Breast epithelium (tissue), 4 donors: ENCODE measurements around the gene RAB29. TPM values are rescaled to one million over a fixed set of nuclear protein-coding genes. Genes with fewer than 3 reads are reported as not detected.

Experiments
- DNase-seq, 2 donors: peaks; one replicate each; pipeline ENCODE4 v3.0.0-alpha.2; 2019; ENCODE audit warnings: low spot score in 2 of 2
- H3K27ac ChIP-seq, 2 donors: fragments of 200-600 bp; sonication (generic) in 1 of 2; one replicate each; pipeline ENCODE4 v1.5.1; 2016 to 2019; ENCODE audit warnings: mild to moderate bottlenecking in 1 of 2
- H3K27me3 ChIP-seq, 2 donors: fragments of 200-600 bp; sonication (generic) in 1 of 2; one replicate each; pipeline versions ENCODE4 v1.5.1 to v1.6.0; 2017 to 2019; ENCODE audit warnings: control low read depth in 1 of 2, mild to moderate bottlenecking in 1 of 2
- H3K36me3 ChIP-seq: fragments of 200-600 bp; one replicate; pipeline ENCODE4 v1.5.1; 2019
- H3K4me1 ChIP-seq, 2 donors: fragments of 200-600 bp; sonication (generic); one replicate each; pipeline ENCODE4 v1.5.1; 2016 to 2019; ENCODE audit warnings: control low read depth in 1 of 2
- H3K4me3 ChIP-seq, 3 donors: fragments of 200-600 bp; sonication (generic); 1 replicate in 2 of 3; 2 replicates in 1 of 3; pipeline ENCODE4 v1.5.1; 2016 to 2019; ENCODE audit warnings: mild to moderate bottlenecking in 3 of 3, moderate library complexity in 2 of 3
- H3K9me3 ChIP-seq, 2 donors: fragments of 200-600 bp; sonication (generic) in 1 of 2; one replicate each; pipeline ENCODE4 v1.5.1; 2016 to 2019; ENCODE audit warnings: control low read depth in 1 of 2
- POLR2A ChIP-seq: fragments of 450-650 bp; IDR thresholded peaks from one replicate; pipeline ENCODE4 v1.6.1; 2016; ENCODE audit warnings: antibody characterized with exemption, mild to moderate bottlenecking, moderate library complexity
- POLR2AphosphoS5 ChIP-seq, 3 donors: sonication (generic); formaldehyde crosslinking; IDR thresholded peaks; one replicate each; pipeline ENCODE4 v1.6.1; 2017; ENCODE audit warnings: antibody characterized with exemption in 3 of 3
- intact Hi-C: fragments of 100-400 bp; cut with DNase I; formaldehyde crosslinking; loops from one replicate; pipeline ENCODE4 v1.15.1; 2023; ENCODE audit warnings: low total_unique reads
- total RNA-seq, 3 donors: library from RNA; depleted of rRNA; stranded (reverse); fragments of >200 nt; gene quantifications; one replicate each; pipeline ENCODE4 v1.1.0, GENCODE V29; 2016
- TF ChIP-seq, protein P1 (sequence below), 3 donors: fragments of 450-650 bp; IDR thresholded peaks; one replicate each; pipeline ENCODE4 v1.5.1; 2016 to 2017; ENCODE audit warnings: antibody characterized with exemption in 3 of 3, mild to moderate bottlenecking in 3 of 3, moderate library complexity in 3 of 3

The RAB29 gene
- total RNA-seq, 3 donors from 2014 or later, result 22.4 to 30.3 (median 23.9) TPM

DNA sequence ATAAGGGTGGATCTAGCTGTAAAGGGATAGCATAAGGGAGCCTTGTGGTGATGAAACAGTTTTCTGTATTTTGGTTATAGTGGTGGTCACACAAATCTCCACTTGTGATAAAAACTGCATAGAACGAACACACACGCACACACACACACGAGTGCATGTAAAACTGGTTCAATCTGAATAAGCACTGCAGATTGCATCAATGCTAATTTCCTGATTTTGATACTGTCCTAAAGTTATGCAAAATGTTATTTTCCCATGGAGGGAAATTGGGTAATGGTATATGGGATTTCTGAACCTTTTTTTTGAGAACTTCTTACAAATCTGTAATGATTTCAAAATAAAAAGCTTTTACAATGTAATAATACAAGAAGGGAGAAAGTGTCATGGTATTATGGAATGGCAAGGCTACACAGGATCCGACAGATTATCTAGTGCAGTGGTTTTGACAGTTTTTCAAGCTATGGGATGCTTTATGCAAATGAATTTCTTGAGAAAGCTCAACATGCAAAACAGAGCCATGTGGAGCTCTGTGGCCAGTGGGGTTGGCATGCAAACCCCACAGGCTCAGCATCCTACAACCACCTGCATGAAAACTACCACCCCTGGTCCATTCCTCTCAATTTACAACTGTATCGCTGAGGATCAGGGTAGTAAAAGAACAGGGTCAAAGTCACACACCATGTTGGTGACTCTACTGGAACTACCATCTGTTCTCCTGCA lies 18.9 kb upstream of the RAB29 start:
- Histone ChIP-seq H3K27ac (no peak overlapping the region), H3K36me3 (no peaks in the 10 kb centered on the region), H3K9me3 (no peaks in the 10 kb centered on the region), H3K4me3 (no peak overlapping the region), H3K4me1 (no peaks in the 10 kb centered on the region), H3K27me3 (no peaks in the 10 kb centered on the region)
- intact Hi-C loops, result loop anchor here (10.0 kb wide), 1 partner anchor 181 kb away; no protein-coding TSS in a partner anchor
- TF ChIP-seq, protein P1, sequence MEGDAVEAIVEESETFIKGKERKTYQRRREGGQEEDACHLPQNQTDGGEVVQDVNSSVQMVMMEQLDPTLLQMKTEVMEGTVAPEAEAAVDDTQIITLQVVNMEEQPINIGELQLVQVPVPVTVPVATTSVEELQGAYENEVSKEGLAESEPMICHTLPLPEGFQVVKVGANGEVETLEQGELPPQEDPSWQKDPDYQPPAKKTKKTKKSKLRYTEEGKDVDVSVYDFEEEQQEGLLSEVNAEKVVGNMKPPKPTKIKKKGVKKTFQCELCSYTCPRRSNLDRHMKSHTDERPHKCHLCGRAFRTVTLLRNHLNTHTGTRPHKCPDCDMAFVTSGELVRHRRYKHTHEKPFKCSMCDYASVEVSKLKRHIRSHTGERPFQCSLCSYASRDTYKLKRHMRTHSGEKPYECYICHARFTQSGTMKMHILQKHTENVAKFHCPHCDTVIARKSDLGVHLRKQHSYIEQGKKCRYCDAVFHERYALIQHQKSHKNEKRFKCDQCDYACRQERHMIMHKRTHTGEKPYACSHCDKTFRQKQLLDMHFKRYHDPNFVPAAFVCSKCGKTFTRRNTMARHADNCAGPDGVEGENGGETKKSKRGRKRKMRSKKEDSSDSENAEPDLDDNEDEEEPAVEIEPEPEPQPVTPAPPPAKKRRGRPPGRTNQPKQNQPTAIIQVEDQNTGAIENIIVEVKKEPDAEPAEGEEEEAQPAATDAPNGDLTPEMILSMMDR (IDR thresholded peaks at IDR 0.05), result no peak
- TF ChIP-seq POLR2A, result no peak
- TF ChIP-seq POLR2AphosphoS5 (IDR thresholded peaks at IDR 0.05), result no peak
- DNase-seq, result no peak

DNA sequence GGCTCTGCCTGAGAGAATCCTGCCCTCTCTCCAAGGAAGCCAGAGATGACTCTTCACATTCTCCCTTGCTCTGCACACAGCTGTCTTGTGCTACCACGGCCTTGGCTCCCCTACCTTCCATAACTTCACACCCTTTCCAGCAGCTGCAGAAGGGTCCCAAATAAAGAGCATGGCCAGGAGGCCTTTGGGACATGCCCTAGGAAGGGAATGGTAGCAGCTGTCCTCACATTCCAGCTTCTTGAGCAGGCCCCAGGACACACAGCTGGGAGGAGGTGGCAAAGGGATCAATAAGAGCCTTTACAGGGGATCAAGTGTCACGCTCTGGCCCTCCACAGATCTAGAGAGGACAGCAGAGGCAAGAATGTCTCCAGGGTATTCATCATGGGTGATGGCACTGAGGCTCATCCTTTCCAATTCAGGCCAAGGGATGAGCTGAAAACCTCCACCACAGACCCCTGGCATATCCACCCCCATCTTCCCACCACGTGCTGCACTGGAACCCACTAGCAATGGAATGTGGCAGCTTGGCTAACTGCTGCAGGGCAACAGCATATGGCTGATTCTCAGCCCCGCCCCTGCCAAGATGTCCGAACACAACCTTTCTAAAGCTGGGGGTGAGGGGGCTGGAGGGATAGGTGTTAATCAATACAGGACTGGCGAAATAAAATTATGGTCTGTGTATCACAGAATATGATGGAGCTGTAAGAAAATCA lies 17.8 kb upstream of the RAB29 start:
- H3K4me1 ChIP-seq, result no peaks in the 10 kb centered on the region
- H3K27ac ChIP-seq, result no peak overlapping the region
- TF ChIP-seq POLR2AphosphoS5 (IDR thresholded peaks at IDR 0.05) (no peak), POLR2A (no peak)
- TF ChIP-seq, protein P1 (IDR thresholded peaks at IDR 0.05), result no peak
- H3K36me3 ChIP-seq, result no peaks in the 10 kb centered on the region
- DNase-seq, result no peak
- no peak overlapping the region for H3K4me3 ChIP-seq
- intact Hi-C loops, result loop anchor here (10.0 kb wide), 1 partner anchor 182 kb away; no protein-coding TSS in a partner anchor
- no peaks in the 10 kb centered on the region for H3K9me3 ChIP-seq
- no peaks in the 10 kb centered on the region for H3K27me3 ChIP-seq

DNA sequence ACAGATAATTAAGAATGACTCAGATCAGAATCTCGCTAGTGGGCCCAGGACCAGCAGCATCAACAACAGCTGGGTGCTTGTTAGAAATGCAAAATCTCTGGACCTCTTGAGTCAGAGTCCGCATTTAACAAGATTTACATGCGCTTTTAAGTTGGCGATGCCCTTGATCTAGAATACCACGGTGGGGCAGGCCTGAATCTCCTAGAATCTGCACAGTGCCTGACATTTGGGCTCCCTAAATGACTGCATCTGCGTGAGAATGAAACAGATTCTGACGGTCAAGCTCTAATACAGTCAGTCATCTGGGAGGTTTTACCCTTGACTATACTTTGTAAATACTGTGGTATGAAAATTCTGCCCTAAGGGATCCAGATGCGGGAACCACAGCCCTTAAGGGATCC lies 17.2 kb upstream of the RAB29 start:
- TF ChIP-seq, protein P1 (IDR thresholded peaks at IDR 0.05), result no peak
- Histone ChIP-seq H3K9me3 (no peaks in the 10 kb centered on the region), H3K36me3 (no peaks in the 10 kb centered on the region), H3K4me3 (no peak overlapping the region), H3K4me1 (no peaks in the 10 kb centered on the region), H3K27me3 (no peaks in the 10 kb centered on the region), H3K27ac (no peak overlapping the region)
- DNase-seq, result no peak
- intact Hi-C loops, result loop anchor here (10.0 kb wide), 1 partner anchor 182 kb away; no protein-coding TSS in a partner anchor

DNA sequence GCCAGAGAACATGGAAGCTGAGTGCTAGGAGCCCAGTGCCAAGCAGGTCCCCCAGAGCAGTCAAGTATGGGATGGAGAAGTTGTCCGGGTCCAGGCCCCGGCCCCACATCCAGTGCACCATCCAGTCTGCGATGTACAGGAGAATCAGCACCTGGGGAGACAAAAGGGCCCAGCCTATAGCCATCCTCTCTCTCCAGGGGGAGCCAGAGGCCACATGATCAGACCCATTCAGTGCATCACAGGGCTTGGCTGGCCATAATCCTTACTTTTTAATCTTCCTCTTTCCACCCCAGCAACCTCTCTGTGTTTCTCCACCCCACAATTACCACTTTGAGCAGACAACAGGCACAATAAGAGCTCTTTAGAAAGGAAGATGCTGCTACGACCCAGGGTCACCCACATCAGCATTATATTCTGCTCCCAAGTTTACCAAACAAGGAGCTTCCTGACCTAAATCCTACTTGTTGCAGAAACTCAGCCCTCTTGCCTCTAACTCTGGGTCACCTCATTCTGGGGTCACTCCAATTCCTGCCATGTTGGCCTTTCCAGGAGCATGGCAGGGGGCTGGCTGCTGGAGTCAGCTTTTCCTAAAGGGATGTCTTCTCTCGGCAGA lies 16.4 kb upstream of the RAB29 start:
- Histone ChIP-seq H3K4me1 (no peaks in the 10 kb centered on the region), H3K4me3 (no peak overlapping the region), H3K27me3 (no peaks in the 10 kb centered on the region), H3K36me3 (no peaks in the 10 kb centered on the region), H3K9me3 (no peaks in the 10 kb centered on the region), H3K27ac (no peak overlapping the region)
- intact Hi-C loops, result loop anchor here (10.0 kb wide), 1 partner anchor 183 kb away; no protein-coding TSS in a partner anchor
- peak in 1 of 2 donors; percentile 53 for DNase-seq
- TF ChIP-seq POLR2AphosphoS5 (IDR thresholded peaks at IDR 0.05) (no peak), POLR2A (no peak)
- TF ChIP-seq, protein P1 (IDR thresholded peaks at IDR 0.05), result peak; percentile 33 to 66 (median 66)
